Activated CD4-positive, alpha-beta T cell treated with anti-CD3 and anti-CD28 coated beads, Interleukin-2, amount 50 U/mL, for 48 hours (primary cell): ENCODE results near the gene ARHGAP42.

Source experiments
- DNase-seq, 2 experiments: peaks; one replicate each; pipeline ENCODE4 v3.0.0-alpha.2; 2020

Gene ARHGAP42

GRCh38 chr11:100841711-100842407 lies 154.8 kb downstream of the ARHGAP42 start:
- no peak for DNase-seq

DNA sequence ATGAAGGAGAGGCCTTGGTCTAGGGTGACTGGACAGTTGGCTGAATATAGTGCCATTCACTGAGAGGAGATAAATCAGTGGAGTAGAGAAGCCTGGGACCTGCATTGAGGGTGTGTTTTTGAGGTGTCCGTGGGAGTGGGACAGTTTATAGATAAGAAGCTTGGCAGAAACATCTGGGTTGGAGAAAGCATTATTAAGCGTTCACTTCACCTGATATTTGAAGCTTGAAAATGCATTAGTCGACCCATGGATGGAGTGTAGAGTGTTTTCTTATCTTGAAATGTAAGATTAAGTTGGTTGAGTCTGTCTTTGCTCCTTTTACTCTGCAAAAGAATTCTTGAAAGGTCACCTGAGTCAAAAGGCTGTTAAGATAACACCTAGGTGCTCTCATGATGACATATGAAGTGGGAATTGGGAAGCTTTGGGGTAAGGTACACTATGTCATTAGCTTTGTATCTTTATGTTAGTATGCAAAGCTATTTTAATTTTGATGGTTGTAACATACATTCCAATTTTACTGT lies 160.7 kb downstream of the ARHGAP42 start:
- no peak for DNase-seq

DNA sequence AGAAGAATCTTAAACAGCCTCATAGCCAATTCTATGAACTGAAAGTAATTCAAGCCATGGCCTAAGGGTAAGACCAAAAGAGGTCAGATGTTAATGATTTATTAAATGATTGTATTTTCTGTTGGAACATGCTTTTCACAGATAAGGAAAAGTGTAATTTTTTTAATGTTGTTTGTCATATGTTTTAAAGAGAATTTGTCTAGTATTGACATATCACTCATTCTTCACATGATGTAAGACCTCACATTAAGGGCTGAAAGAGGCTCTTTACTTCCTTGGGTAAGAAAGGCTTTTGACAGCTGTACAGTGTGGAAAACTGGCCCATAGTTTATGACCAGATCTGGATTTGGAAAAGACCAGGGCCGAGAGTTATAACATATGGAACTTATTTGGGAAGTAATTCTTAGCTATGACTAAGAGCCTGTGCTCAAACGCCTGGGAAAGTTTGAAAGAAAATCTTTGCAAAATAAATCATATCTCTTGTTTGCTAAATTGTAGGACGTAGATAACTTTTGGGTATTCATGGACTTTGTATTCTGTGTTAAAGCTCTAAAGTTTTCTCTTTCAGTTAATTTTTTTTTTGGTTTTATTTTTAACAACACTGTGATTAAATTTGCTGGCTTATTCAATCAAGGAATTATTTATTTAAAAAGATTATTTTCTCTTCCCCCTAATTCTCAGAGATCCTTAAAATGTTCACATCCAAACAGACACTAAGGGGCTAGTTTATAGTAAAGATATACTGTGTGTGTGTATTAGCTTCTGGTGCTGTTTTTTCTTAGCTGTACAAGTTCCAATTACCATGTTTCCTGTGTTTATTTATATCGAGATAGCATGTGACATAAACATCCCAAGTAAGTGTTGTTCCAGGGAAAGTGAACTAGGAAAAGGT lies 162.2 kb downstream of the ARHGAP42 start:
- no peak for DNase-seq

DNA sequence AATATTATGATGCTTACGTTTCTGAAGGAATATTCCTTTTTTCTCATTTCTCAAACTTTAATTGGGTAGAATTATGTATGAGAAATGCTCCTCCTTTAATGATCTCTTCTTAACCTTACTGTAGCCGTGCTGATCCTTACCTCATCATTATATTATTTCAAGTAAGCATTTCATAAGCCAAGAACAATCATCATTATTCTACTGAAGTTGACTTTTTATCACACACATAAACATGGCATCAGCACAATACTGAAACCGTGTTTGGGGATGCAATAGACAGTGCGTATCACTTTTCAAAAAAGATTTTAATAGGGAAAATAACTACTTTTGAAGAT lies 162.8 kb downstream of the ARHGAP42 start:
- no peak for DNase-seq

- DNase-seq, result no peak
These were observed 164.1 kb downstream of the ARHGAP42 start for GRCh38 chr11:100851147-100851546.

GRCh38 chr11:100851584-100852152 lies 164.6 kb downstream of the ARHGAP42 start:
- DNase-seq, result no peak

- DNase-seq, result no peak
These were observed 168.5 kb downstream of the ARHGAP42 start for GRCh38 chr11:100855466-100856067.

GRCh38 chr11:100857236-100858005 lies 170.3 kb downstream of the ARHGAP42 start:
- DNase-seq, result no peak

- no peak for DNase-seq
These were observed 173.4 kb downstream of the ARHGAP42 start for GRCh38 chr11:100860318-100861155.

DNA sequence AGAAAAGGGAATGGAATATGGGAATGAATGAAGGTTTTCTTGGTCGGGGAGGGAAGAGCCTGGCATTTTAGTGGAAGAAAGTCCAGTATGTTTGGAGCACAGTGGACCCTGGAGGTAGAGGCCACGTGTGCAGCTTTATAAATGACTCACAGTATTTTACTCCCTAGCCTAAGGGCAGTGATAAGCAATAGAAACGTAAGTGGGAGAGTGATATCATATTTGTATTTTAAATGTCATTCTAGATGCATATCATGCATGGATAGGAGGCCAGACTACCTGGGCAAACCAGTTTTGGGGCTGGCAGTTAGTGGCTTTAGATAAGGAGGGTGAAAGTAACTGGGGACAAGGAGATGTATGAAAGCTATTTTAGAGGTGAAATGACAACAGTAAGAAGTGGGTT lies 174.1 kb downstream of the ARHGAP42 start:
- DNase-seq, result no peak

DNA sequence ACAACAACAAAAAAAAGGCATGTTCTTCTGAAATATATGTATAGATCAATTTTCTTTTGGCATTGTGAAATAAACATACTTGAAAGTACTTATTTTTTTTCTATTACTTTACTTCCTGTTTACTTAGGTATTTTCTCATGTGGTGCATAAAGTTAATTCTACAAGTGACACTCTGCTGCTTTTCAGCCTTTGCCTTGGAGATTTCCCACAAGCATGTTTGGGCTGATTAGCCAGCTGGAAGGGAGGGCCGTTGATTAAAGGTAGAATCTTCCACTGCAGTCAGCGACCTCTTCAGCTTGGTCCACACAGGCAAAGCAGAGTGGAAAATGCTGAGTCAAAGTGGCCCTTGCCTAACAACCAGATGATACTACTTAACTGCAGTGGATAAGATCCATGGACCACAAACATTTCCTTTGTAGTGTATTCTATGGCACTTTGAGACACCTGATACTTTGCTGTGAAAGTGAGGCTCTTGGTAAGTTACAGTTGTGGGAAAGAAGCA lies 176.0 kb downstream of the ARHGAP42 start:
- no peak for DNase-seq

DNA sequence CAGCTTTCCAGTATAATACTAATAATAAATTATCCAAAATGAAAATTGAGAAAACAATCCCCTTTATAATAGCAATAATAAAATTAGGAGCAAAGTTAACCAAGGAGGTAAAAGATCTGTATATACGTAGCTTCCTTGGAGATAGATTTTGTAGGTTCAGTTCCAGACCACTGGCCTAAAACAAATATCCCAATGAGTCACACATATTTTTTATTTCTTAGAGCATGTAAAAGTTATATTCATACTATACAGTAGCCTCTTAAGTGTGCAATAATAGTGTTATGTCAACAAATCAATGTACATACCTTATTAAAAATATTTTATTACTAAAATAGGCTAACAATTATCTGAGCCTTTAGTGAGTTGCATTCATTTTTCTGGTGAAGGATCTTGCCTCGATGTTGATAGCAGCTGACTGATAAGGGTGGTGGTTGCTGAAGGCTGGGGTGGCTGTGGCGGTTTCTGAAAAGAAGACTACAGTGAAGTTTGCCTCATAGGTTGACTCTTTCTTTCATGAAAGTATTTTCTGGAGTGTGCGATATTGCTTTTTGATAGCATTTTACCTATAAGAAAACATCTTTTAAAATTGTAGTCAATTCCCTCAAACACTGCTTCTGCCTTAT lies 178.5 kb downstream of the ARHGAP42 start:
- DNase-seq, result no peak

DNA sequence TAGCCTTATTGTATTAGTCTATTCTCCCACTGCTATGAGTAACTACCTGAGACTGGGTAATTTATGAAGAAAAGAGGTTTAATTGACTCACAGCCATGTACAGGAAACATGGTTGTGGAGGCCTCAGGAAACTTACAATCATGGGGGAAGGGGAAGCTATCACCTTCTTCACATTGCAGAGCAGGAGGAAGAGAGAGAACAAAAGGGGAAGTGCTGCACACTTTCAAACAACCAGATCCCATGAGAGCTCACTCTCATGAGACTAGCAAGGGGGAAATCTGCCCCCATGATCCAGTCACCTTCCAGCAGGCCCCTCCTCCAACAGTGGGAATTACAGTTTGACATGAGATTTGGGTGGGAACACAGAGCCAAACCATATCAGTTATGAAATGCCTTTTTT lies 179.4 kb downstream of the ARHGAP42 start:
- DNase-seq, result no peak

DNA sequence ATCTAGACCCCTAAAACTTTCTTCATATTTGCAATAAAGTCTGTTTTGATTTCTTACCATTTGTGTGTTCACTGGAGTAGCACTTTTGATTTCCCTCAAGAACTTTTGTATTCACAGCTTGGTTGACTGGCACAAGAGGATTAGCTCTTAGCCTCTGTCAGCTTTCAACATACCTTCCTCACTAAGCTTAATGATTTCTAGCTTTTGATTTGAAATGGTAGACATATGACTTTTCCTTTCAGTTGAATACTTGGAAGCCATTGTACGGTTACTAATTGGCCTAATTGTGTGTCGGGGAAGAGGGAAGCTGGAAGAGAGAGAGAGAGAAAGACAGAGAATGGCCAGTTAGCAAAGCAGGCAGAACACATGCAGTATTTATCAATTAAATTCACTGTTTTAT lies 180.5 kb downstream of the ARHGAP42 start:
- DNase-seq, result no peak

DNA sequence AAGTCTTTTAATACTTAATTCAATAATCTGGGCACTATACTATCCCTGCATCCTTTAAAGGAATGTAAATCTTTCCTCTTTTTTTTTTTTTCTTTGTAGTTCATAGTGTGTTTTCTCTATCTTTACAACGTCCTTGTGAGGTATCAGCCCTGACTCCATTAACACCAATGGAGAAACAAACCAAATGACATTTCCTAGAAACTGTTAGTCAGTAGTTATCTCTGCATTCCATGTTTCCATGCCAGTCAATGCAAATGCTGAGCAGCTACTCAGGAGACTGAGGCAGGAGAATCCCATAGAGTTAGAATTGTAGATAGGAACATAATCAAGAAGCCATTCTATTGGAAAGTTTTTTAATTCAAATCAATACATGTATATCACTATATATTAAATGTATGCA lies 182.2 kb downstream of the ARHGAP42 start:
- no peak for DNase-seq

DNA sequence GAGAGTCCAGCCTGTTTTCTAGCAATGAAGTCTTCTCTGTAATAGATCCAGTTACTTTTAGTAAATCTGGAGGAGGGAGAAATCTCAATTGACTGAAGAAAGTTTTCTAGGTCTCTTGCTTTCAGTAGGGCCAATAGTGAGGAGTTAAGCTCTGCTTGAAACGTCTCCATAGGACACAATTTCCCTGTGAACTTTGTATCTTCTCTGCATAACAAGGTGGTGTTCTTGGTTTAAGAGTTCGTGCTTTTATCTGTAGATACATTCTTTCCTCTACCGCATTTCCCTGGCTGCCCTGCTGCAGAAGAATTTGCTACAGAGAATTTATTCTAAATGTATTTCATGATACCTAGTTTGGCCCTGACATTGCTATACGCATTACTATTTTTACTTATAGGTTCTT lies 183.1 kb downstream of the ARHGAP42 start:
- DNase-seq, result no peak

DNA sequence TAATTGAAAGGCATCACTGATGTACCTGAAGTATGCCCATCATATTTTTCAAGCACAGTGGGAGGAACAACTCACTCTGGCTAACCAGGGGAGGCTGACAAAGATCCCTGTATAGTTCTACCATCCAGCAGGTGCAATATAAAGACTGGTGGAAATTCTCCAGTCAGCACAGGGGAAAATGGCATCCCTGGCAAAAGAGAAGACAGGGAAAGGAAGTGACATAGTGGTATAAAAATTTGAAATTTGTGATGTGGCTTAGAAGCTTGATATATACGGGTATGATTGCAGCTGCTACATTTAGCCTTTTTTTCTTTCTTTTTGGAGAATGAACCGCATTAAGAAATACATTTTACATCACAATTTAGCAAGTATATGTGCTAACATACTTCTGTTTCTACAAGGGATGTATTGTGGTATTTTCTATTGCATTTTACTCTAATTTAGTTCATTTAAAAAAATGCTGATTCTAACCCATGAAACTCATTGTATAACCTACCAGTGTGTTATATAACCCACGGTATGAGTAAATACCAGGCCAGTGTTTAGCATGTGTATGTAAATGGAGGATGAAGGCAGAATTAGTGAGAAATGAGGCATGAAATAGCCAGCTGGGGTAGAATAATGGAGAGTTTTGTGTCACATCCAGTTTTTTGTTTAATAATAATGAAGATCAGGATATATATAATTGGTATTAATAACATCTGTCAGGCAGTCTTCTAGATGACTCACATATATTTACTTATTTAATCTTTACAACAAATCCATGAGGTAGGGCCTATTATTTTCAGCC lies 186.1 kb downstream of the ARHGAP42 start:
- DNase-seq, result no peak

DNA sequence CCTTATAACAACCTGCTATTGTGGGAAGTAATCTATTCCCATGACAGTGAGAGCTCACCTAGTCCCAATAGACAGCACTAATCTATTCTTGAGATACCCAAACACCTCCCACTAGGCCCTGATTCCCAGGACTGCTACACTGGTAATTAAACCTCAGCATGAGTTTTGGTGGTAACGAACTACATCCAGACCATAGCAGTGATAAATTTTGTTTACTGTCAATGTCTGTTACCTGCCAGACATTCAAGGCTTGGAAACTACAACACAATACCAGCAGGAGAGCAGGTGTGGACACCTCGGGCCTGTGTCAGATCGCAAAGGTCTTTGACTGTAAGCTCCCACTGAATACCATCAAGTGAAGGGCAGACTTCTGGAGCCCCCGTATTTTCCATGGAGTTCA lies 187.1 kb downstream of the ARHGAP42 start:
- no peak for DNase-seq

DNA sequence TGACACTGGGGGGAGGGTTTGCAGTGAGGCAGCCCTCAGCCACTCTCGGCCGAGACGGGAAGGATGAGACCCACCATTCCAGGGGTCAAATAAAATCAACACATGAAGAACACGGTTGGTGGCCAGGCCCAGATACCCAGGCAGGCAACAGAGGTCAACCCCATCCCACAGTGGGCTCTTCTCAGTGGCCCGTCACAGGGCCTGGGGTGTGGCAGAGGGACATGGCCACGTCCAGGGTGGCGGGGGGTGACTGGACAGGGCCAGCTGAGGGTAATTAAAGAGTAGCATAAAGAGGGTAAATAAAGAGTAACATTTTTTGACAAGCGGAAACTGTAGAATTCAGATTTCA lies 188.4 kb downstream of the ARHGAP42 start:
- no peak for DNase-seq

GRCh38 chr11:100876815-100877520 lies 189.9 kb downstream of the ARHGAP42 start:
- DNase-seq, result no peak
